Breast epithelium (tissue), 4 donors: ENCODE results near the gene RPL19. TPM values are rescaled to one million over a fixed set of nuclear protein-coding genes. Genes with fewer than 3 reads are reported as not detected.
"Not testable (repeated sequence)": the region's sequence is repeated elsewhere in the genome, so short reads cannot be mapped to it uniquely, and the experiment has no call there.

ENCODE experiments used
- DNase-seq, 2 donors: peaks; one replicate each; pipeline ENCODE4 v3.0.0-alpha.2; 2019; ENCODE audit warnings: low spot score in 2 of 2
- H3K27ac ChIP-seq, 2 donors: fragments of 200-600 bp; sonication (generic) in 1 of 2; one replicate each; pipeline ENCODE4 v1.5.1; 2016 to 2019; ENCODE audit warnings: mild to moderate bottlenecking in 1 of 2
- H3K27me3 ChIP-seq, 2 donors: fragments of 200-600 bp; sonication (generic) in 1 of 2; one replicate each; pipeline versions ENCODE4 v1.5.1 to v1.6.0; 2017 to 2019; ENCODE audit warnings: control low read depth in 1 of 2, mild to moderate bottlenecking in 1 of 2
- H3K36me3 ChIP-seq: fragments of 200-600 bp; one replicate; pipeline ENCODE4 v1.5.1; 2019
- H3K4me1 ChIP-seq, 2 donors: fragments of 200-600 bp; sonication (generic); one replicate each; pipeline ENCODE4 v1.5.1; 2016 to 2019; ENCODE audit warnings: control low read depth in 1 of 2
- H3K4me3 ChIP-seq, 3 donors: fragments of 200-600 bp; sonication (generic); 1 replicate in 2 of 3; 2 replicates in 1 of 3; pipeline ENCODE4 v1.5.1; 2016 to 2019; ENCODE audit warnings: mild to moderate bottlenecking in 3 of 3, moderate library complexity in 2 of 3
- H3K9me3 ChIP-seq, 2 donors: fragments of 200-600 bp; sonication (generic) in 1 of 2; one replicate each; pipeline ENCODE4 v1.5.1; 2016 to 2019; ENCODE audit warnings: control low read depth in 1 of 2
- CTCF ChIP-seq, 3 donors: fragments of 450-650 bp; IDR thresholded peaks; one replicate each; pipeline ENCODE4 v1.5.1; 2016 to 2017; ENCODE audit warnings: antibody characterized with exemption in 3 of 3, mild to moderate bottlenecking in 3 of 3, moderate library complexity in 3 of 3
- POLR2A ChIP-seq: fragments of 450-650 bp; IDR thresholded peaks from one replicate; pipeline ENCODE4 v1.6.1; 2016; ENCODE audit warnings: antibody characterized with exemption, mild to moderate bottlenecking, moderate library complexity
- POLR2AphosphoS5 ChIP-seq, 3 donors: sonication (generic); formaldehyde crosslinking; IDR thresholded peaks; one replicate each; pipeline ENCODE4 v1.6.1; 2017; ENCODE audit warnings: antibody characterized with exemption in 3 of 3
- intact Hi-C: fragments of 100-400 bp; cut with DNase I; formaldehyde crosslinking; loops from one replicate; pipeline ENCODE4 v1.15.1; 2023; ENCODE audit warnings: low total_unique reads
- total RNA-seq, 3 donors: library from RNA; depleted of rRNA; stranded (reverse); fragments of >200 nt; gene quantifications; one replicate each; pipeline ENCODE4 v1.1.0, GENCODE V29; 2016

RPL19 gene
- total RNA-seq, 3 donors from 2014 or later, result 2,817 to 3,666 (median 3,432) TPM

- no peaks in the 10 kb centered on the region for H3K4me1 ChIP-seq
- peak overlapping the region in 1 of 2 donors; percentile 25 for H3K27ac ChIP-seq
- H3K36me3 ChIP-seq, result no peaks in the 10 kb centered on the region
- DNase-seq, result no peak
- TF ChIP-seq CTCF (IDR thresholded peaks at IDR 0.05) (no peak), POLR2A (no peak), POLR2AphosphoS5 (IDR thresholded peaks at IDR 0.05) (no peak)
- no peak overlapping the region for H3K4me3 ChIP-seq
- H3K9me3 ChIP-seq, result no peaks in the 10 kb centered on the region
- intact Hi-C loops, result no loop called here
- no peaks in the 10 kb centered on the region for H3K27me3 ChIP-seq
Measured at GRCh38 chr17:39244016-39244599, 44.0 kb downstream of the RPL19 start.

- TF ChIP-seq POLR2AphosphoS5 (IDR thresholded peaks at IDR 0.05) (no peak), CTCF (IDR thresholded peaks at IDR 0.05) (peak; percentile 91 to 93 (median 92))
- no peaks in the 10 kb centered on the region for H3K4me1 ChIP-seq
- peak; percentile 84 to 87 for DNase-seq
- intact Hi-C loops, result loop anchor here (5.0 kb wide), 1 partner anchor 842 kb away; no protein-coding TSS in a partner anchor
- H3K27me3 ChIP-seq, result no peaks in the 10 kb centered on the region
- no peaks in the 10 kb centered on the region for H3K9me3 ChIP-seq
- H3K36me3 ChIP-seq, result no peaks in the 10 kb centered on the region
- no peak overlapping the region for H3K4me3 ChIP-seq
- peak overlapping the region in 1 of 2 donors; percentile 52 for H3K27ac ChIP-seq
Measured at GRCh38 chr17:39244600-39245570, 44.8 kb downstream of the RPL19 start.

GRCh38 chr17:39246274-39246673 is 46.2 kb downstream of the RPL19 start:
- no peaks in the 10 kb centered on the region for H3K27me3 ChIP-seq
- H3K36me3 ChIP-seq, result no peaks in the 10 kb centered on the region
- no peak for TF ChIP-seq POLR2AphosphoS5 (IDR thresholded peaks at IDR 0.05)
- no peak for TF ChIP-seq POLR2A
- no peak for TF ChIP-seq CTCF (IDR thresholded peaks at IDR 0.05)
- intact Hi-C loops, result loop anchor here (5.0 kb wide), 1 partner anchor 841 kb away; no protein-coding TSS in a partner anchor
- H3K4me1 ChIP-seq, result no peaks in the 10 kb centered on the region
- no peaks in the 10 kb centered on the region for H3K9me3 ChIP-seq
- DNase-seq, result no peak
- H3K27ac ChIP-seq, result no peak overlapping the region
- H3K4me3 ChIP-seq, result no peak overlapping the region

GRCh38 chr17:39250076-39250475 is 50.0 kb downstream of the RPL19 start:
- H3K27ac ChIP-seq, H3K27me3 ChIP-seq, DNase-seq, H3K4me3 ChIP-seq, H3K36me3 ChIP-seq, H3K9me3 ChIP-seq, H3K4me1 ChIP-seq, intact Hi-C loops: not testable (repeated sequence)

GRCh38 chr17:39251997-39252396 is 51.9 kb downstream of the RPL19 start:
- Histone ChIP-seq H3K4me1 (no peaks in the 10 kb centered on the region), H3K27me3 (no peaks in the 10 kb centered on the region), H3K27ac (no peak overlapping the region), H3K4me3 (no peak overlapping the region), H3K36me3 (no peaks in the 10 kb centered on the region), H3K9me3 (no peaks in the 10 kb centered on the region)
- intact Hi-C loops, result no loop called here
- no peak for TF ChIP-seq POLR2AphosphoS5 (IDR thresholded peaks at IDR 0.05)
- no peak for TF ChIP-seq CTCF (IDR thresholded peaks at IDR 0.05)
- TF ChIP-seq POLR2A, result no peak
- no peak for DNase-seq
